BLaER1 (cell line): ENCODE results near the gene CLN6.

Experiments
- H3K27ac ChIP-seq: shearing (Covaris generic); formaldehyde crosslinking; 2 replicates; pipeline ENCODE4 v1.8.1; 2022
- H3K27me3 ChIP-seq: shearing (Covaris generic); formaldehyde crosslinking; 2 replicates; pipeline ENCODE4 v1.8.1; 2022
- H3K36me3 ChIP-seq: shearing (Covaris generic); formaldehyde crosslinking; 2 replicates; pipeline ENCODE4 v1.8.1; 2022
- H3K4me1 ChIP-seq: shearing (Covaris generic); formaldehyde crosslinking; 2 replicates; pipeline ENCODE4 v1.8.1; 2022
- H3K4me2 ChIP-seq: shearing (Covaris generic); formaldehyde crosslinking; 2 replicates; pipeline ENCODE4 v1.8.1; 2022
- H3K4me3 ChIP-seq: shearing (Covaris generic); formaldehyde crosslinking; 2 replicates; pipeline ENCODE4 v1.8.1; 2022
- H3K9ac ChIP-seq: shearing (Covaris generic); formaldehyde crosslinking; 2 replicates; pipeline ENCODE4 v1.8.1; 2022
- H3K9me3 ChIP-seq: shearing (Covaris generic); formaldehyde crosslinking; 2 replicates; pipeline ENCODE4 v1.8.1; 2022
- H4K20me1 ChIP-seq: shearing (Covaris generic); formaldehyde crosslinking; 2 replicates; pipeline ENCODE4 v1.8.1; 2022
- Cebpa-rat ChIP-seq: shearing (Covaris generic); IDR thresholded peaks from 2 replicates; pipeline ENCODE4 v1.8.1; 2022

The CLN6 gene

DNA sequence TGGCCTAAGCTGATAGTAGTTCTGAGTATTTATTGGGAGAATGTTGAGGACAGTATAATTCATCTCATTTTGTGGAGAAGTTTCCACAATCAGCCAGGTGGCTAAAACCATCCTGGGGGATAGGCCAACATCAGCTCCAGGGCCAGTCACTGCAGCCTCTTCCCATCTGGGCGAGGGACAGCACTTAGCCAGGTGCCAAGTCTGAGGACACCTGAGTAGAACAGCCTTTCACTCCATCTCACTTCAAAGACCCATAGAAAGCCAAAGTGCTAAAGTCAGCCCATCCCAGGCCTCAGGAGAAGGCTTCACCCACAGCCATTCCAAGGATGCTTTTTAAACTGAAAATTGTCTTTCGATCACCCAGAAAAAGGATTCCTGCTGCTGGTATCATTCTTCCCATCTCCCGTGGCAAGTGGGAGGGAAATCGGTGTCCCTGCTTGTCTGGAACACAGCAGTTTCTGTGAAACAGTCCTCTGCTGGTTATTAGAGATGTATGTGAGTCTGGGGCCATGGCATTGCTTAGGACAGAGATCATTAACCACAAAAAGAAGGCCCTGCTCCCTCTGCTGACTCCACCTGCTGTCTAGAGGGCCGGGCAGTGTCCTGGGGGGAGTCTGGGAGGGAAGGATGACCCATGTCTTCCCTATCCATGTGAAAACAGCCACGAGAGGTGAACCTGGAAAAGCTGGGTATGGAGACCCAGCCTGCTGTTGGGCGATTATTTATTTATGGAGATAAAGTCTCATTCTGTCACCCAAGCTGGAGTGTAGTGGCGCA lies 34.0 kb downstream of the CLN6 start:
- Histone ChIP-seq H3K36me3 (peaks cover 79% of the 10 kb centered on the region), H3K27ac (0 out of 2 replicates have a peak overlapping the region, but pooled peaks have one; percentile 10)

GRCh38 chr15:68192804-68193486 lies 36.6 kb downstream of the CLN6 start:
- no peak overlapping the region for H3K27ac ChIP-seq
- H3K4me2 ChIP-seq, result no peak overlapping the region
- TF ChIP-seq Cebpa-rat, result no peak
- H3K27me3 ChIP-seq, result no peaks in the 10 kb centered on the region
- H3K9ac ChIP-seq, result no peak overlapping the region
- no peaks in the 10 kb centered on the region for H3K9me3 ChIP-seq
- peaks cover 14% of the 10 kb centered on the region; the same call in 1 of the 2 replicates for H4K20me1 ChIP-seq
- H3K36me3 ChIP-seq, result peaks cover 93% of the 10 kb centered on the region
- no peaks in the 10 kb centered on the region; the same call in 1 of the 2 replicates for H3K4me1 ChIP-seq
- no peak overlapping the region for H3K4me3 ChIP-seq

More for the DNA sequence above, 34.0 kb downstream of the CLN6 start:
- no peak for TF ChIP-seq Cebpa-rat
- Histone ChIP-seq H3K4me1 (peaks cover 15% of the 10 kb centered on the region), H3K4me2 (no peak overlapping the region), H3K9ac (no peak overlapping the region), H3K4me3 (no peak overlapping the region), H3K9me3 (no peaks in the 10 kb centered on the region), H3K27me3 (no peaks in the 10 kb centered on the region), H4K20me1 (peaks cover 34% of the 10 kb centered on the region)

GRCh38 chr15:68192117-68192516 lies 37.4 kb downstream of the CLN6 start:
- Histone ChIP-seq H3K4me3 (no peak overlapping the region), H3K27me3 (no peaks in the 10 kb centered on the region), H3K27ac (no peak overlapping the region), H3K9ac (no peak overlapping the region), H3K4me1 (no peaks in the 10 kb centered on the region; the same call in 1 of the 2 replicates), H3K36me3 (peaks cover 93% of the 10 kb centered on the region), H4K20me1 (peaks cover 6% of the 10 kb centered on the region; the same call in 1 of the 2 replicates), H3K4me2 (no peak overlapping the region), H3K9me3 (no peaks in the 10 kb centered on the region)
- no peak for TF ChIP-seq Cebpa-rat

GRCh38 chr15:68191555-68191954 lies 38.0 kb downstream of the CLN6 start:
- no peak for TF ChIP-seq Cebpa-rat
- Histone ChIP-seq H3K27me3 (no peaks in the 10 kb centered on the region), H3K27ac (no peak overlapping the region), H3K4me3 (no peak overlapping the region), H4K20me1 (peaks cover 5% of the 10 kb centered on the region; the same call in 1 of the 2 replicates), H3K9me3 (no peaks in the 10 kb centered on the region), H3K9ac (no peak overlapping the region), H3K4me1 (no peaks in the 10 kb centered on the region; the same call in 1 of the 2 replicates), H3K4me2 (no peak overlapping the region), H3K36me3 (peaks cover 93% of the 10 kb centered on the region)

- H3K9me3 ChIP-seq, result no peaks in the 10 kb centered on the region
- H3K9ac ChIP-seq, result no peak overlapping the region
- H3K36me3 ChIP-seq, result peaks cover 93% of the 10 kb centered on the region
These were observed 39.5 kb downstream of the CLN6 start for GRCh38 chr15:68190048-68190447.

GRCh38 chr15:68188647-68189046 lies 40.9 kb downstream of the CLN6 start:
- peaks cover 96% of the 10 kb centered on the region for H3K36me3 ChIP-seq

More at GRCh38 chr15:68190048-68190447, 39.5 kb downstream of the CLN6 start:
- Histone ChIP-seq H3K4me3 (no peak overlapping the region), H3K27me3 (no peaks in the 10 kb centered on the region), H4K20me1 (peaks cover 5% of the 10 kb centered on the region; the same call in 1 of the 2 replicates), H3K27ac (no peak overlapping the region), H3K4me1 (no peaks in the 10 kb centered on the region), H3K4me2 (no peak overlapping the region)
- no peak for TF ChIP-seq Cebpa-rat

DNA sequence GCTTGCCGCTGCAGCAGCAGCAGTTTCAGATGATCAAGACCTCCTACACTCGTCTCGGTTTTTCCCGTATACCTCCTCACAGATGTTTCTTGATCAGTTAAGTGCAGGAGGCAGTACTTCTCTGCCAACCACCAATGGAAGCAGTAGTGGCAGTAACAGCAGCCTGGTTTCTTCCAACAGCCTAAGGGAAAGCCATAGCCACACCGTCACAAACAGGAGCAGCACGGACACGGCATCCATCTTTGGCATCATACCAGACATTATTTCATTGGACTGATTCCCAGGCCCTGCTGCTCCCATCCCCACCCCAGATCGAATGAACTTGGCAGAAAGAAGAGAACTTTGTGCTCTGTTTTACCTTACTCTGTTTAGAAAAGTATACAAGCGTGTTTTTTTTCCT lies 42.0 kb downstream of the CLN6 start:
- TF ChIP-seq Cebpa-rat, result no peak
- no peaks in the 10 kb centered on the region for H3K9me3 ChIP-seq
- no peak overlapping the region for H3K9ac ChIP-seq
- no peak overlapping the region for H3K4me3 ChIP-seq
- peaks cover 96% of the 10 kb centered on the region for H3K36me3 ChIP-seq
- H3K4me2 ChIP-seq, result no peak overlapping the region
- H3K27me3 ChIP-seq, result no peaks in the 10 kb centered on the region
- peak overlapping the region; percentile 4; the same call in 1 of the 2 replicates for H3K27ac ChIP-seq
- H3K4me1 ChIP-seq, result no peaks in the 10 kb centered on the region
- H4K20me1 ChIP-seq, result no peaks in the 10 kb centered on the region

More at GRCh38 chr15:68188647-68189046, 40.9 kb downstream of the CLN6 start:
- Histone ChIP-seq H4K20me1 (peaks cover 5% of the 10 kb centered on the region; the same call in 1 of the 2 replicates), H3K9me3 (no peaks in the 10 kb centered on the region), H3K4me3 (no peak overlapping the region), H3K27me3 (no peaks in the 10 kb centered on the region), H3K4me1 (no peaks in the 10 kb centered on the region), H3K9ac (no peak overlapping the region), H3K27ac (no peak overlapping the region), H3K4me2 (no peak overlapping the region)
- TF ChIP-seq Cebpa-rat, result no peak

GRCh38 chr15:68186671-68187397 lies 42.7 kb downstream of the CLN6 start:
- Histone ChIP-seq H3K4me1 (no peaks in the 10 kb centered on the region), H4K20me1 (no peaks in the 10 kb centered on the region), H3K27ac (no peak overlapping the region), H3K4me2 (no peak overlapping the region), H3K9me3 (no peaks in the 10 kb centered on the region), H3K36me3 (peaks cover 94% of the 10 kb centered on the region), H3K9ac (no peak overlapping the region), H3K4me3 (no peak overlapping the region), H3K27me3 (no peaks in the 10 kb centered on the region)
- no peak for TF ChIP-seq Cebpa-rat

DNA sequence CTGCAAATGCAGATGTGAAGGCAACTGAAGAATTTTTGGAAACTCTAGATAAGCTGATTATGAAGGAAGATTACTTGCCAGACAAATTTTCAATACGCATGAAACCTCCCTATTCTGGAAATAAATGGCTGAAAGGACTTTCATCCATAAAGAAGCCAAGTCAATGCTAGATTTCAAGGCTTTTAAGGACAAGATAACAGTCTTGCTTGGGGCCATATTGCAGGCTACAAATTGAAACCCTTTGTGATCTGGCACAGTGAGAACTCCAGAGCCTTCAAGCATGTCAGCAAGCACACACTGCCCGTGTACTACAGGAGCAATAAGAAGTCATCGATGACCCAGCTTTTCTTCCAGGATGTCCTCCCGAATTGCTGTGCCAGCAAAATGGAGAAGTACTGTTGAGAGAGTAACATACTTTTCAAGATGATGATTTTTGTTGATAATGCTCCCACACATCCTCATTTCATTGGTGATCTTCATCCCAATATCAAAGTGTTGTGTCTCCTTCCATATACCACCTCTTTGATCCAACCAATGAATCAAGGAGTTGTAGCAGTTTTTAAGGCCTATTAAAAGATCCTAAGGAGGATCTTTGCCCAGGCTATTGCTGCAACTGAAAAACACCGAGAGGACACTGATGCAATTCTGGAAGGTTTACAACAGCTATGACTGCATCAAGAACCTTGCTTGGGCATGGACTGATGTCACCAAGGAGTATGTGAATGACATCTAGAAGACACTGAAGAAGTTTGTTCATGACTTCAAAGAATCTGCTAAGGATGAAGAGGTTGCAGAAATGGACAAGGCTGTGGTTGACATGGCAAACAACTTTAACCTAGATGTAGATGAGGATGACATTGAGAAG lies 44.7 kb downstream of the CLN6 start:
- Histone ChIP-seq H3K27me3 (no peaks in the 10 kb centered on the region), H3K36me3 (peaks cover 96% of the 10 kb centered on the region), H3K4me3 (no peak overlapping the region), H3K4me2 (no peak overlapping the region), H3K4me1 (no peaks in the 10 kb centered on the region), H3K9ac (no peak overlapping the region), H4K20me1 (no peaks in the 10 kb centered on the region), H3K9me3 (no peaks in the 10 kb centered on the region), H3K27ac (no peak overlapping the region)
- no peak for TF ChIP-seq Cebpa-rat
